Neural cell (in vitro differentiated cells): Measurements from ENCODE around the gene CPSF4L.

Source experiments
- EP300 ChIP-seq: fragments of 450-650 bp; conservative IDR thresholded peaks from 2 replicates; pipeline ENCODE4 v1.6.1; 2014; ENCODE audit warnings: antibody characterized with exemption, mild to moderate bottlenecking, moderate library complexity; ENCODE audit not compliant: poor library complexity, severe bottlenecking
- EZH2 ChIP-seq: fragments of 200-600, 300-800 bp; shearing (Covaris generic), sonication (generic); IDR thresholded peaks from 2 replicates; pipeline ENCODE4 v1.6.1; 2014; ENCODE audit warnings: antibody characterized with exemption, low read length, borderline replicate concordance, mild to moderate bottlenecking; ENCODE audit not compliant: insufficient read depth, poor library complexity, severe bottlenecking
- POLR2AphosphoS5 ChIP-seq: IDR thresholded peaks from 2 replicates; pipeline ENCODE4 v1.6.1; 2012
- REST ChIP-seq: IDR thresholded peaks from 2 replicates; pipeline ENCODE4 v1.6.1; 2012; ENCODE audit warnings: borderline replicate concordance
- TAF1 ChIP-seq: IDR thresholded peaks from 2 replicates; pipeline ENCODE4 v1.6.1; 2012; ENCODE audit warnings: low read depth
- TF ChIP-seq, protein P1 (sequence below): fragments of 450-650 bp; IDR thresholded peaks from 2 replicates; pipeline ENCODE4 v1.5.1; 2014; ENCODE audit warnings: antibody characterized with exemption, mild to moderate bottlenecking, moderate library complexity; ENCODE audit not compliant: poor library complexity, severe bottlenecking

DNA sequence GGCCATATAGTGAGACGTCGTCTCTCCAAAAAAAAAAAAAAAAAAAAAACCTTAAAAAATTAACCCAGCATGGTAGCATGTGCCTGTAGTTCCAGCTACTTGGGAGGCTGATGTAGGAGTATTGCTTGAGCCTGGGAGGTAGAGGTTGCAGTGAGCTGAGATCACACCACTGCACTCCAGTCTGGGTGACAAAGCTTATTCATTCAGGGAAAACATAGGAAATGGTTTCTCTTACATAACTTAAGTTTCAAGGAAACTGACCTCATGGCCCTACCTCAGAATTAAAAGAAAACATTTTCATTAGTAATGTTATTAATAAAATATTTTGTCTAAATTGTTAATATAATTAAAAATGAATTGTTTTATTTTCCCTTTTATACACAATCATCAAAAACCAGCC, 37.4 kb downstream of the CPSF4L start:
- no peak for TF ChIP-seq POLR2AphosphoS5
- no peak for TF ChIP-seq REST
- TF ChIP-seq, protein P1, sequence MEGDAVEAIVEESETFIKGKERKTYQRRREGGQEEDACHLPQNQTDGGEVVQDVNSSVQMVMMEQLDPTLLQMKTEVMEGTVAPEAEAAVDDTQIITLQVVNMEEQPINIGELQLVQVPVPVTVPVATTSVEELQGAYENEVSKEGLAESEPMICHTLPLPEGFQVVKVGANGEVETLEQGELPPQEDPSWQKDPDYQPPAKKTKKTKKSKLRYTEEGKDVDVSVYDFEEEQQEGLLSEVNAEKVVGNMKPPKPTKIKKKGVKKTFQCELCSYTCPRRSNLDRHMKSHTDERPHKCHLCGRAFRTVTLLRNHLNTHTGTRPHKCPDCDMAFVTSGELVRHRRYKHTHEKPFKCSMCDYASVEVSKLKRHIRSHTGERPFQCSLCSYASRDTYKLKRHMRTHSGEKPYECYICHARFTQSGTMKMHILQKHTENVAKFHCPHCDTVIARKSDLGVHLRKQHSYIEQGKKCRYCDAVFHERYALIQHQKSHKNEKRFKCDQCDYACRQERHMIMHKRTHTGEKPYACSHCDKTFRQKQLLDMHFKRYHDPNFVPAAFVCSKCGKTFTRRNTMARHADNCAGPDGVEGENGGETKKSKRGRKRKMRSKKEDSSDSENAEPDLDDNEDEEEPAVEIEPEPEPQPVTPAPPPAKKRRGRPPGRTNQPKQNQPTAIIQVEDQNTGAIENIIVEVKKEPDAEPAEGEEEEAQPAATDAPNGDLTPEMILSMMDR, result no peak
- TF ChIP-seq TAF1, result no peak
- TF ChIP-seq EZH2, result no peak
- no peak for TF ChIP-seq EP300
